ENCODE results near the gene HTATSF1.
A peak's percentile ranks its signal among the peaks of the same experiment; 100 is the strongest.

Gene HTATSF1

DNA sequence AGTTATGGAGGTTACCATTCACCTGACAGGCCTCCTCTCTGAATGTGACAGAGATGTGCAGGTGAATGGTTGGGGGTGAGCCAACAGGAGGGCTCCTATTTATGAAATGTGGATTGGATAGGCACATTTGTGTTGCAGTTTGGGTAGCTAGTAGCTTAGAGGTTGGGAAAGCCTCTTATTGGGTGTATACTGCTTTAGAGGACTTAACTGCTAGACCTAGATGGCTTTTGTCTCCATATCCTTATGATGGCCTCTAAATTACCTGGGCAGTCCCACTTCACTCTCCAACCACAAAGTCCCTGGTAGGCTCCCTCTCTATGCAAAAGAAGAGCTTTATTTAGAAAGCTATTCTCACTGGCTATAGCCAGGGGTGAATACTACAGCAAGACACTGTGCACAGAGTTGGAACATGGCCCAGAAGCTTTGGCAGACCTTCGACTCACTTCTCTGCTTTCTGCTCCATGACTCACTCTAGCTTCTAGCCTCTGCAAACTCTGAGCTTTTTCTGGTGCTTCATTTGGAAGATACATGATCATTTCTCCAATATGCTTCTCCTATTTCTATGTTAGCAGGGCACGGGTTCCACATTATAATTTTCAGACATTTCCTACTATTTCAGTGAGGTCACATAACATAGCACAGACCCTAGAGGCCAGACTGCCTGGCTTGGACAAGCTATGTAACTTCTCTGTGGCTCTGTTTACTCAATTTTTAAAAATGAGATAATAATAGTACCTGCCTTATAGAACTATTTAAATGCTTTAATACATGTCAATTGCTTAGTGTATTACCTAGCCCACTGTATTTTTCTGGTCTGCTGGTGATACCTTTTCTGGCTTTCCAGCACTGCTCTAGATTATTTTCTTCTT lies 28.6 kb downstream of the HTATSF1 start:
- TF ChIP-seq JUND (IDR thresholded peaks at IDR 0.05; ENCODE audit: low read depth): no peak
- in situ Hi-C loops (cut with HindIII; ENCODE audit: low pct_unique_long_range_greater_than_20kb, low sequenced_read_pairs): no loop called here
- peak in 1 of 2 experiments; percentile 44 for DNase-seq (ENCODE audit: low read depth in 1 of 2, low spot score in 1 of 2)

DNA sequence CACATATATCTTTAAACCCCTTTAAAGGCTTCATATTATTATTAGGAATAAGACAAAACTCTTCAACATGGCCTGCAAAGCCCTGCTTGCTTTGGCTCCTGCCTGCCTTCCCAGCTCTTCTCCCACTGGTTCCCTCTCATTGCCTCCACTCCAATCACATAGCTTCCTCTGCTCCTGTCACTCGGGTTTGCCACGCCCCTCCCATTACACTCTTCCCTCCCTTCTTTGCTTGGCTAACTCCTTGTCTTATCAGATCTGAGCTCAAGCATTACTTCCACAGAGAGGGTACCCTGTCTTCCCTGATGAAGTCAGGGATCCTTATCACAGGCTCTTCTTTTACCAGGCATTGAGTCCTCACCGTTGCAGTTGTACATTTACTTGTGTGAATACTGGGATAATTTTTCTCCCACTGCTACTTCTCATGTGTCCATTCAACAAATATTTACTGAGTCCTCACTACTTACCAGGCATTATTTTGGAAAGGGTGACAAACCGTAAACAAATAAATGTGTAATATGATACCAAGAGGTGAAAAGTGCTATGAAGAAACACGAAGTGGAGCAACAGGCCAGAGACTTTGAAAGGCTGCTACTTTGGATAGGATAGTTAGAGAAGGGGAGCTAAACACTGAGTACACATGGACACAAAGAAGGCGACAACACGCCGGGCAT lies 31.4 kb downstream of the HTATSF1 start:
- in situ Hi-C loops (cut with HindIII; ENCODE audit: low pct_unique_long_range_greater_than_20kb, low sequenced_read_pairs): no loop called here
- TF ChIP-seq JUND (IDR thresholded peaks at IDR 0.05; ENCODE audit: low read depth): no peak

DNA sequence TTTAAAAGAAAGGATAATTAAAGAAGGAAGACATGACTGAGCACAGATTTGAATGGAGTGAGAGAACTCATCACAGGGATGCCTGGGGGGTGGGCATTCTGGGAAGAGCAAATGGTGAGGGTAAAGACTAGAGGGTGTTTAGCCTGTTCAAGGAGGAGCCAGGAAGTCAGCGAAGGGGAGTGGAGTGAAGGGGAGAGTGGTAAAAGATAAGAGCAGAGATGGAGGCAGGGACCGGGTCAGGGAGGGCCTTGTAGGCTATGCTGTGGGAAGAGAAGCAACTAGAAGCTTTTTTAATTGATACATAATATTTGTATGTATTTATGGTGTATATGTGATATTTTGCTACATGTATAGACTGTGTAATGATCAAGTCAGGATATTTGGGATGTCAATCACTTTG lies 32.4 kb downstream of the HTATSF1 start:
- DNase-seq (ENCODE audit: low read depth in 1 of 2, low spot score in 1 of 2): no peak
- TF ChIP-seq JUND (IDR thresholded peaks at IDR 0.05; ENCODE audit: low read depth): no peak
- in situ Hi-C loops (cut with HindIII; ENCODE audit: low pct_unique_long_range_greater_than_20kb, low sequenced_read_pairs): no loop called here

More for the DNA sequence above, 31.4 kb downstream of the HTATSF1 start:
- DNase-seq (ENCODE audit: low read depth in 1 of 2, low spot score in 1 of 2): peak in 1 of 2 experiments; percentile 68

DNA sequence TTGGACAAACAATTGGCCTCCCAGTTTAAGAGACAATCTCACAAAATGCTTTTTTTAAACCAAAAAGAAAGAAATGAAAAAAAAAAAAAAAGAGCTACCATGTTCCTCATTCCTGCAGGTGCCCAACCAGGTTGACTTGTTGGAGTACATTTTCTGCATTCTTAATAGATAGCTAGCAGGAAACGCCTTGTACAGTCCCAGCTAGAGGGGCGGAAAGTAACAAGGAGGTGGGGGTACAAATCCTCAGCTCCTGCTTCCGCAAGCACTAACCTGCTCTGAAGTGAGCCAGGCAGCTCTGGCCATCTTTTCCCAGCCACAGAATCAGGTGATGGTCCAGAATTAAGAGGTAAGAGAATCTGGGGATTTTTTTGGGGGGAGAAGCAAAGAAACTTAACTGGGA lies 34.6 kb downstream of the HTATSF1 start, which contains the start of gene VGLL1:
Gene VGLL1 (plus strand): TSS at position 265 of the 400 bp plus-strand sequence. CDS start 3,806 bp downstream, outside the sequence.
- no peak for TF ChIP-seq JUND (IDR thresholded peaks at IDR 0.05; ENCODE audit: low read depth)
- in situ Hi-C loops (cut with HindIII; ENCODE audit: low pct_unique_long_range_greater_than_20kb, low sequenced_read_pairs): no loop called here
- peak in 1 of 2 experiments; percentile 49 for DNase-seq (ENCODE audit: low read depth in 1 of 2, low spot score in 1 of 2)

DNA sequence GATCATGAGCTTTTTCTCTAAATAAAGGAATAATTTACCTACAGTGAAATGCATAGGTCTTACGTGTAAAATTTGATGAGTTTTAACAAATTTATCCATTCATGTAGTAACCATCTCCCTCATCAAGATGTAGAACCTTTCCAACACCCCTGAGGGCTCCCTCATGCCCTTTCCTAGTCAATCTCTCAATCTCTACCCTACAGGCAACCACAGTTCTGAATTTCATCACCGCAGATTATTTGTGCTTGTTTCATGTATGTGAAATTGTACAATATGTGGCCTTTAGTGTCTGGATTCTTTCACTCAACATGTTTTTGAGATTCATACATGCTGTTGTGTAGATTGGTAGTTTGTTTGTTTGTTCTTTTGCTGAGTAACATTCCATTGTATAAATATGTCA lies 36.7 kb downstream of the HTATSF1 start:
- no peak for TF ChIP-seq JUND (IDR thresholded peaks at IDR 0.05; ENCODE audit: low read depth)
- peak in 1 of 2 experiments; percentile 4 for DNase-seq (ENCODE audit: low read depth in 1 of 2, low spot score in 1 of 2)

DNA sequence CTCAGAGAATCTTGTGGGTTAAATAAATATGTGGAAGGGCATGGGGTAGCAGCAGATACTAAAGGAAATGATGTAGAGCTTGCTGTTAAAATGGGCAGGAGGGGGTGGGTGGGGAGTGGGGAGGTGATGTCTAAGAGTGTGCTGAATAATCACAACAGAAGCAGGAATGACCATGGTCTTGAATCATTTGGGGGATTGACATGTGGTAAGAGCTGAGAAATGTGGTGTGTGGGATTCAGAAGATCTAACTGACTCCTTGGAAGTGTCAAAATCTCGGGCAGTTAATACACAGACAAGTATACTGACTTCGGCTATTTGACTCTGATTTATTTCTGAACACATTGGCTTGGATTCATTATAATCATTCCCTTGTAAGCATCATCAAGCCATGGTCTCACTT lies 41.4 kb downstream of the HTATSF1 start:
- TF ChIP-seq JUND (IDR thresholded peaks at IDR 0.05; ENCODE audit: low read depth): no peak
- in situ Hi-C loops (cut with HindIII; ENCODE audit: low pct_unique_long_range_greater_than_20kb, low sequenced_read_pairs): no loop called here
- DNase-seq (ENCODE audit: low read depth in 1 of 2, low spot score in 1 of 2): no peak

More for the DNA sequence above, 36.7 kb downstream of the HTATSF1 start:
- in situ Hi-C loops (cut with HindIII; ENCODE audit: low pct_unique_long_range_greater_than_20kb, low sequenced_read_pairs): no loop called here

DNA sequence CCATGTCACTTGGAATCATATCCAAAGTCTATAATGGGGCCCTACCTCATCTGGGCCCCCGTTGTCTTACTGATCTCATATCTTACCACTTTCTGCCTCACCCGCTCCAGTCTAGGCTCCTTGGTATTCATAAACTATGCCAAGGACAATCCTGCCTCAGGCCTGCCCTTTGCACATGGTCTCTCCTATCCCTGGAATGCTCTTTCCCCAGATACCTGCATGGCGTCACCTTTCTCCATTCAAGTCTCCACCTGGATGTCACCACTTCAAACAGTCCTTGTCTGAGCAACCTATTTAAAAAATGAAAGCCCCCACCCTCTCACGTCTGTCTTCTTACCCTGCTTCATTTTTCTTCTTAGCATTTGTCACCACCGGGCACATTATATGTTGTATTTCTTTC lies 42.8 kb downstream of the HTATSF1 start:
- no peak for DNase-seq (ENCODE audit: low read depth in 1 of 2, low spot score in 1 of 2)
- TF ChIP-seq JUND (IDR thresholded peaks at IDR 0.05; ENCODE audit: low read depth): no peak
- in situ Hi-C loops (cut with HindIII; ENCODE audit: low pct_unique_long_range_greater_than_20kb, low sequenced_read_pairs): no loop called here

DNA sequence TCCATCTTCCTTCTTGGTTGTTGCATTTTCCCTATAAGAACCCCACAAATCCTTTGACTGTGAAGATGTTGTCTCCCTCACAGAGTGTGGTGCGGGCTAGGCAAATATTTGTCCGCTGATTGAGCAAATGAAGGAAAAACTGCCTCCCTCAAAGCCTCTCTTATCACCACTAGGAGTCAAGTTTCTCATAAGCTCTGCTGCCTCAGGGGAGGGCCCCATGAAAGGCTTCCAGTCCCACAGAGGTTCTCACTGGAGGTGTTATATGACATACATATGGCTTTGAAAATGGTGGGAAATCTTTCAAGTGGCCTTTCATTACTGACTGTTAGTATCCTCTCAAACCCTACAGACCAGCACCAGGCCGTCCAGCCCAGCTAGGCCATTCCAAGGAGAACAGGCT lies 43.9 kb downstream of the HTATSF1 start:
- in situ Hi-C loops (cut with HindIII; ENCODE audit: low pct_unique_long_range_greater_than_20kb, low sequenced_read_pairs): no loop called here
- no peak for TF ChIP-seq JUND (IDR thresholded peaks at IDR 0.05; ENCODE audit: low read depth)
- DNase-seq (ENCODE audit: low read depth in 1 of 2, low spot score in 1 of 2): no peak

DNA sequence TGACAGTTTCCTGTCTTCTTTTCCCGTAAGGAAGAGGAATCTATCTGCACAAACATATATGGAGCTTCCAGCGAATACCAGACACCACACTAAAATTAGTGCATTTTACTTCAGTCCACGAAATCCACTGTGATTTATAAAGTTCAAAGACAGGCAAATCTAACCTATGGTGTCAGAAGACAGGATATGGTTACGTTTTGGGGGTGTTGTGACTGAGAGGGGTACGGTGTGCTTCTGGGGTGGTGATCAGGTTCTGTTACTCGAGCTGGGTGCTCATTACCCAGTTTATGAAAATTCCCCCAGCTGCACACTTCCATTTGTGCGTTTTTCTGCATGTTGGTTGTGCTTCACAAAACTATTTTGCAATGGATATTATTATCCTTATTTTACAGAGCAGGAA lies 44.9 kb downstream of the HTATSF1 start:
- no peak for TF ChIP-seq JUND (IDR thresholded peaks at IDR 0.05; ENCODE audit: low read depth)
- in situ Hi-C loops (cut with HindIII; ENCODE audit: low pct_unique_long_range_greater_than_20kb, low sequenced_read_pairs): no loop called here
- DNase-seq (ENCODE audit: low read depth in 1 of 2, low spot score in 1 of 2): no peak

DNA sequence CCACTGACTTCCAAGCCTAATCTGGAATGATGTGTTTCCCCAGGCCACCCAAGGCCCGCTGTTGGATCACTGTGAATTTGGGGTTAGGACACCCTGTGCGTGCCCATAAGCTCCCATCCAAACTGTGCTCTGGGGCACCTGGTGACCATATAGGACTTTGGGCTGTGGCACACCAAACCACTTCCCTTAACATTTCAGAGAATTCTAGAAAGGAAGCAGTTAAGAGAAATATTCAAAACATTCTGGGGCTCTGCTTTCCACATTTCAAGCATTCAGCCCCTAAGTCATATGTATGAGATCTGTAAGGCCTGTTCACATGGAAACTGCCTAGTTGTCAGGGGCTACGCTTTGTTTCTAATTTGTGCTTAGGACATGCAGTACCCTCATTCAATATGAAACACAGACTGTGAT lies 49.0 kb downstream of the HTATSF1 start:
- DNase-seq (ENCODE audit: low read depth in 1 of 2, low spot score in 1 of 2): no peak
- TF ChIP-seq JUND (IDR thresholded peaks at IDR 0.05; ENCODE audit: low read depth): no peak
- in situ Hi-C loops (cut with HindIII; ENCODE audit: low pct_unique_long_range_greater_than_20kb, low sequenced_read_pairs): no loop called here

DNA sequence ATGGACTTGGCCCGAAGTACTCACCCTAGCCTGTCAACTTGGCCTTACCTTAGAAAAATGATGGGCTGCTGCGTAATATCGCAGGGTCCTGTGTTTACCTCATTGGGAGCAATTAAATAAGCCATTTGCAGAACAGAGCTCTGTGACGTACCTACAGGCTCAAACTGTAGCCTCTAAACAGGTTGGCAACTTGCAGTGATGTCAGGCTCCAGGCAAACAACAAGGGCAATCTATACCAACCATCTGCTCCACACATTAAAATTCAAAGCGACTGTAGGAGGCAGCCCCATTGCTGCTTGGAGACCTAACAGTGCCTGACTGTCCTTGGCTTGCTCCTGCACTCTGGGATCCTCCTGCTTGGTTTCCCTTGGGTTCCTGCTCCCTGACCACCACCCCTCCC lies 51.8 kb downstream of the HTATSF1 start:
- in situ Hi-C loops (cut with HindIII; ENCODE audit: low pct_unique_long_range_greater_than_20kb, low sequenced_read_pairs): no loop called here
- TF ChIP-seq JUND (IDR thresholded peaks at IDR 0.05; ENCODE audit: low read depth): no peak
- no peak for DNase-seq (ENCODE audit: low read depth in 1 of 2, low spot score in 1 of 2)

DNA sequence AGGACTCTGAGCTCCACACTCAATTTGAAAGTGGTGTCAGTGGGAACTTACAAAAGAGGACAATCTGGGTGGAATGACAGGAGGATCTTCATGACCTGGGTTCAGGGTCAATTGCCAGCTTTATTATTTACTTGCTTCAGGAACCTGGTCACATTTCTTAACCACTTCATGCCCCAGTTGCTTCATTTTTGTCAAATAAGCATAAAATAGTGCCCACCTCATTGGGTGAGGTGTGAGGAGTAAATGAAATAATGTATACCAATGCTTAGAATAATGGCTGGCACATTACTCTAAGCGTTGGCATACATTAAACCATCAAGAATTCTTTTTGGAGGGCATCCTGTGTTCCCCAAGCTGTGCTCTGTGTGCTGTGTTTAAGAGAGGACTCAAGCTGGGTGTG lies 54.0 kb downstream of the HTATSF1 start:
- DNase-seq (ENCODE audit: low read depth in 1 of 2, low spot score in 1 of 2): no peak
- TF ChIP-seq JUND (IDR thresholded peaks at IDR 0.05; ENCODE audit: low read depth): no peak
- in situ Hi-C loops (cut with HindIII; ENCODE audit: low pct_unique_long_range_greater_than_20kb, low sequenced_read_pairs): no loop called here

DNA sequence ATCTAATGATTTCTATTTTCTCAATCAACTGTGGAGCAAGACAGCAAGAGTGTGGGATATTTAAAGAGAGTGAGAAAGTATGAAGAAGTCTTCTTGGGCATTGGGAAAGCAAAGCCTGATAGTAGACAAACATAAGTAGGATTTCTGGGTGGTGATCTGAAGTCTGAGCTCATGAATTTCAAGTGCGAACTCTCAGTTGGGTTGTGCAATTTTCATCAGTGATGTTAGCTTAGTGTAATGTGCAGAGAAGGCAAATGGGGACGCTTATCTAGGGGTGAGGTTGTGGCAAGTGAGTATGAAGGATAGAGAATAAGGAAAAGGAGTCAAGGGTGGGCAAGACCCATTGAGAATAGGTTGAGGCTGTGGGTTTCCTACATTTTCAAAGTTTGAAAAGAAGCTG lies 58.3 kb downstream of the HTATSF1 start:
- DNase-seq (ENCODE audit: low read depth in 1 of 2, low spot score in 1 of 2): no peak
- no peak for TF ChIP-seq JUND (IDR thresholded peaks at IDR 0.05; ENCODE audit: low read depth)
- in situ Hi-C loops (cut with HindIII; ENCODE audit: low pct_unique_long_range_greater_than_20kb, low sequenced_read_pairs): no loop called here
